Astrocyte (in vitro differentiated cells and primary cell): ENCODE results near the gene VAT1L. TPM values are rescaled to one million over a fixed set of nuclear protein-coding genes. Genes with fewer than 3 reads are reported as not detected.

Experiments
- DNase-seq: peaks from one replicate; pipeline ENCODE4 v3.0.0-alpha.2; 2010; ENCODE audit warnings: low read depth
- FAIRE-seq: peaks from 2 replicates; lab custom pipeline; 2011; peaks lifted over from hg19 to GRCh38; lab: Jason Lieb, UNC
- H2AFZ ChIP-seq: 2 replicates; pipeline ENCODE4 v1.6.0; 2012; ENCODE audit warnings: low read depth, low read length, inconsistent platforms
- H3K27ac ChIP-seq: 2 replicates; pipeline ENCODE4 v1.5.1; 2011; ENCODE audit warnings: low read depth, low read length, inconsistent platforms
- H3K27me3 ChIP-seq: 2 replicates; pipeline ENCODE4 v1.6.0; 2011; ENCODE audit warnings: low read length, inconsistent platforms; ENCODE audit not compliant: insufficient read depth
- H3K36me3 ChIP-seq: 2 replicates; pipeline ENCODE4 v1.5.1; 2011; ENCODE audit warnings: low read length, inconsistent platforms; ENCODE audit not compliant: insufficient read depth
- H3K4me1 ChIP-seq: 2 replicates; pipeline ENCODE4 v1.5.1; 2011; ENCODE audit warnings: low read length, inconsistent platforms; ENCODE audit not compliant: insufficient read depth
- H3K4me2 ChIP-seq: 2 replicates; pipeline ENCODE4 v1.6.0; 2012; ENCODE audit warnings: low read length, inconsistent platforms
- H3K4me3 ChIP-seq: 2 replicates; pipeline ENCODE4 v1.5.1; 2011; ENCODE audit warnings: low read depth, mild to moderate bottlenecking, low read length, inconsistent platforms; ENCODE audit not compliant: insufficient read depth
- H3K79me2 ChIP-seq: 2 replicates; pipeline ENCODE4 v1.6.0; 2012; ENCODE audit warnings: mild to moderate bottlenecking, low read length, inconsistent platforms; ENCODE audit not compliant: insufficient read depth
- H3K9ac ChIP-seq: 2 replicates; pipeline ENCODE4 v1.6.0; 2012; ENCODE audit warnings: mild to moderate bottlenecking, low read length, inconsistent platforms
- H3K9me3 ChIP-seq: 2 replicates; pipeline ENCODE4 v1.5.1; 2012; ENCODE audit warnings: low read depth, mild to moderate bottlenecking, low read length, inconsistent platforms; ENCODE audit not compliant: insufficient read depth
- H4K20me1 ChIP-seq: 2 replicates; pipeline ENCODE4 v1.6.0; 2012; ENCODE audit warnings: low read length, inconsistent platforms; ENCODE audit not compliant: insufficient read depth
- H3K27ac Mint-ChIP-seq: one replicate; pipeline ENCODE4 v1.8.0; 2021; ENCODE audit warnings: mild to moderate bottlenecking, mixed read lengths; ENCODE audit not compliant: unreplicated experiment
- H3K27me3 Mint-ChIP-seq: one replicate; pipeline ENCODE4 v1.8.0; 2021; ENCODE audit warnings: low read depth, mixed read lengths; ENCODE audit not compliant: unreplicated experiment
- H3K36me3 Mint-ChIP-seq: one replicate; pipeline ENCODE4 v1.8.0; 2021; ENCODE audit warnings: low read depth, mixed read lengths; ENCODE audit not compliant: unreplicated experiment
- H3K4me1 Mint-ChIP-seq: one replicate; pipeline ENCODE4 v1.8.0; 2021; ENCODE audit warnings: low read depth, mixed read lengths; ENCODE audit not compliant: unreplicated experiment
- H3K4me3 Mint-ChIP-seq: one replicate; pipeline ENCODE4 v1.8.0; 2021; ENCODE audit warnings: mild to moderate bottlenecking, moderate library complexity, mixed read lengths; ENCODE audit not compliant: unreplicated experiment
- H3K9me3 Mint-ChIP-seq: one replicate; pipeline ENCODE4 v1.8.0; 2021; ENCODE audit warnings: mild to moderate bottlenecking, mixed read lengths; ENCODE audit not compliant: unreplicated experiment
- CTCF ChIP-seq: IDR thresholded peaks from 2 replicates; pipeline ENCODE4 v1.5.1; 2011; ENCODE audit warnings: low read depth, mild to moderate bottlenecking, inconsistent platforms, low read length, moderate library complexity; ENCODE audit not compliant: insufficient read depth
- EZH2 ChIP-seq: IDR thresholded peaks from 2 replicates; pipeline ENCODE4 v1.6.1; 2012; ENCODE audit warnings: mild to moderate bottlenecking, low read length, inconsistent platforms; ENCODE audit not compliant: insufficient read depth
- total RNA-seq: library from RNA; stranded (reverse); gene quantifications from 2 replicates; pipeline ENCODE4 v1.2.1, GENCODE V29; 2021

VAT1L gene
- total RNA-seq, 1 donor from 2014 or later: 3.3 TPM

DNA sequence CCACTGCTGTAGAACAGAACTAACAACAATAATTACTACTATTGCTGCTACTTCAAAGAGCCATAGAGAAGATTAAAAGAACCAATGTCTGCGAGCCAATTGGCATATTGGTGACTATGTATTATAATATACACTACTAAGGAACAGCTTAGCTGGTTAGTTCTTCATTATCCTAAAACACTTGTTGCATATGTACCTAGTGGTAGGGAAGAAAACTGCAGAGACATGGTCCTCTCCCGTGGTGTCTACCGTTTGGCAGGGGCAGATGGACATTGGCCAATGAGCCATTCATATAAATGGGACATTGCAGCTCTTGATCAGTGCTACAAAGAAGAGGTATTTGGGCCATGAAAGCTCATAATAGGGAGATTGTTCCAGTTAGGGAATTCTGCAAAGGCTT is 187.6 kb downstream of the VAT1L start:
- H3K9ac ChIP-seq: no peak overlapping the region
- H3K4me1 Mint-ChIP-seq: peaks cover 2% of the 10 kb centered on the region
- no peak overlapping the region for H3K4me2 ChIP-seq
- H3K9me3 Mint-ChIP-seq: peaks cover 3% of the 10 kb centered on the region
- peaks cover 19% of the 10 kb centered on the region for H3K27me3 Mint-ChIP-seq
- H3K27ac Mint-ChIP-seq: no peak overlapping the region
- no peak for DNase-seq
- H3K4me1 ChIP-seq: no peaks in the 10 kb centered on the region
- no peaks in the 10 kb centered on the region for H3K36me3 Mint-ChIP-seq
- H2AFZ ChIP-seq: no peak overlapping the region
- TF ChIP-seq EZH2 (no peak), CTCF (no peak)
- no peak for FAIRE-seq
- H3K36me3 ChIP-seq: no peaks in the 10 kb centered on the region
- H3K9me3 ChIP-seq: no peaks in the 10 kb centered on the region
- no peaks in the 10 kb centered on the region for H3K79me2 ChIP-seq
- H3K4me3 Mint-ChIP-seq: no peak overlapping the region
- no peak overlapping the region for H3K27ac ChIP-seq
- H3K27me3 ChIP-seq: no peaks in the 10 kb centered on the region
- no peak overlapping the region for H3K4me3 ChIP-seq
- no peaks in the 10 kb centered on the region for H4K20me1 ChIP-seq

GRCh38 chr16:77977339-77977738 is 189.0 kb downstream of the VAT1L start:
- Histone ChIP-seq H3K9ac (no peak overlapping the region), H3K27ac (no peak overlapping the region)
- no peak for FAIRE-seq

More at GRCh38 chr16:77977339-77977738, 189.0 kb downstream of the VAT1L start:
- H3K79me2 ChIP-seq: no peaks in the 10 kb centered on the region
- Mint-ChIP-seq H3K4me3 (no peak overlapping the region), H3K27me3 (peaks cover 19% of the 10 kb centered on the region), H3K27ac (no peak overlapping the region), H3K4me1 (no peaks in the 10 kb centered on the region), H3K36me3 (no peaks in the 10 kb centered on the region), H3K9me3 (peaks cover 3% of the 10 kb centered on the region)
- H3K4me3 ChIP-seq: no peak overlapping the region
- H2AFZ ChIP-seq: no peak overlapping the region
- H4K20me1 ChIP-seq: no peaks in the 10 kb centered on the region
- no peaks in the 10 kb centered on the region for H3K27me3 ChIP-seq
- no peak overlapping the region for H3K4me2 ChIP-seq
- DNase-seq: no peak
- no peak for TF ChIP-seq EZH2
- no peak for TF ChIP-seq CTCF
- H3K9me3 ChIP-seq: no peaks in the 10 kb centered on the region
- no peaks in the 10 kb centered on the region for H3K4me1 ChIP-seq
- no peaks in the 10 kb centered on the region for H3K36me3 ChIP-seq
